HG03521 (cell line): ENCODE measurements around the gene FAM81A.

ENCODE experiments used
- ATAC-seq: cut with Tn5 transposase; IDR thresholded peaks from one replicate; pipeline ENCODE4 v1.9.1; 2021; ENCODE audit warnings: mild to moderate bottlenecking, moderate library complexity; ENCODE audit not compliant: unreplicated experiment

Gene FAM81A

GRCh38 chr15:59537403-59537802 lies 99.4 kb downstream of the FAM81A start:
- ATAC-seq: no peak

- ATAC-seq: no peak
Measured at GRCh38 chr15:59538494-59538893, 100.5 kb downstream of the FAM81A start.

DNA sequence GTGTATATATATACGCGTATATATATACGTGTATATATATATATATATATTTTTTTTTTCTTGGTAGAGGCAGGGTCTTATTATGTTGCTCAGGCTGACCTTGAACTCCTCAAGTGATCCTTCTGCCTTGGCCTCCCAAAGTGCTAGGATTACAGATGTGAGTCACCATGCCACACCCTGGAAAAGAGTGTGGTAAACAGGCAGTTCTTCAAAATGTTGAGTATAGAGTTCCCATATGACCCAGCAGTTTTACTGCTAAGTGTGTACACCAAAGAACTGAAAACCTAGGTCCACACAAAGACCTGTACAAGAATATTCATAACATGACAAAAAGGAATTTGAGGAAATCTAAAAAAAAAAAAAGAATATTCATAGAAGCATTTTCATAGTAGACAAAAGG lies 101.8 kb downstream of the FAM81A start:
- no peak for ATAC-seq

DNA sequence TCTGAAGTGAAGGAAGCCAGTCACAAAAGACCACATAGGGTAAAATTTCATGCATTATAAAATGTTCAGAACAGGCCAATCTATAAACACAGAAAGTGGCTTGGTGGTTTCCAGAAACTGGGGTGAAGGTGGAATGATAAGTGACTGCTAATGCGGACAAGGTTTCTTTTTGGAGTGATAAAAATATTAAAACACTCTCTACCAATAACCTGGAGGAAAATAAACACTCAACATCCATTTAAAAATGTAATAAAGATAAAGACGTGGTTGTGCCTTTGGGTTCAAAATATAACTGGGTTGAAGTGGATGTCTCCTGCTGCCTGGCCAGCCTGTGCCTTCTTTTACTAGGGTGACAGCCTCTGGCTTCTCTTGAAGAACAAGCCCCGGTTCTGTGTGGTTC lies 102.7 kb downstream of the FAM81A start:
- ATAC-seq: no peak

DNA sequence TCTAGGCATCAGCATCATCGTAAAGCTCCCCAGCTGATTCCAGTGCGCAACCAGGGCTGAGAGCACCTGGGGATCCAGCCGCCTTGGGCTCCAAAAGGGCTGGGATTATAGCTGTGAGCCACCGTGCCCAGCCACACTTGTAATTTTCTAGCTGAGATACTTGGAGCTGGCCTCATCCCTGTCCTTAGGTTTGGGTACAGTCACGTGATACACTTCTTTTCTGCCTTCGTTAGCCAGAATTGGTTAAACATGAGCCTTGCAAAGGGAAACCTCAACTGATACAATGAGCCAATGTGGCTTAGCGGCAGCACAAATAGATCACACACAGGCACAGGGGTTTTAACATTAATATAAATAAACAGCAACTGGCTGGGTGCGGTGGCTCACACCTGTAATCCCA lies 103.8 kb downstream of the FAM81A start:
- no peak for ATAC-seq

GRCh38 chr15:59543721-59544547 lies 105.9 kb downstream of the FAM81A start:
- peak; percentile 57 for ATAC-seq

GRCh38 chr15:59545573-59545972 lies 107.6 kb downstream of the FAM81A start:
- ATAC-seq: no peak

GRCh38 chr15:59548501-59549226 lies 110.7 kb downstream of the FAM81A start:
- no peak for ATAC-seq

GRCh38 chr15:59549301-59550185 lies 111.6 kb downstream of the FAM81A start:
- no peak for ATAC-seq

DNA sequence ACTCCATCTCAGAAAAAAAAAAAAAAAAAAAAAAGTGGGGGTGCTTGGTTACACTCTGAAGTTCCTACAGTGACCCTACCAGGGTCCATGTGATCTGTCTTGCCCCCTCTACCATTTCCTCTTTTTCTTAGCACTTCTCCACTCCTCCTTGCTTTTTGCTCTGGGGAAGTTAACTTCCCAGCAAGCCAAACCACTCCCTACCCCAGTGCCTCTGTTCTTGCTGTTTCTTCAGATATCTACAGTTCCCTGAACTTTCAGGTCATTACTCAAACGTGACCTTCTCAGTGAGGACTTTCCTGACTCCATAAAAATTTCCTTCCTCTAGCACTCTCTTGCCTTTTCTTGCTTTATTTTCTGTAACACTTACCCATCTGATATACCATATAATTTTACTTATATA lies 112.5 kb downstream of the FAM81A start:
- no peak for ATAC-seq

GRCh38 chr15:59550956-59551355 lies 113.0 kb downstream of the FAM81A start:
- no peak for ATAC-seq

GRCh38 chr15:59553879-59554735 lies 116.1 kb downstream of the FAM81A start:
- ATAC-seq: no peak

DNA sequence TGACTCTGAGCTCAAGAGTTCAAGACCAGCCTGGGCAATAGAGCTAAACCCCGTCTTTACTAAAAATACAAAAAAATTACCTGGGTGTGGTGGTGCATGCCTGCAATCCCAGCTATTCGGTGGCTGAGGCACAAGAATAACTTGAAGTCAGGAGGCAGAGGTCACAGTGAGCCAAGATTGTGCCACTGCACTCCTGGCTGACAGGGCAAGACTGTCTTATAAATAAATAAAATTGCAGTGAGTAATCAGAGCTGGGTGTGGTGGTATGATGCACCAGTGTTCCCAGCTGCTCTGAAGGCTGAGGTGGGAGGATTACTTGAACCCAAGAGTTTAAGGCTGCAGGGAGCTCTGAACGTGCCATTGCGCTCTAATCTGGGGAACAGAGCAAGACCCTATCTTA lies 117.7 kb downstream of the FAM81A start:
- no peak for ATAC-seq

GRCh38 chr15:59556380-59556779 lies 118.4 kb downstream of the FAM81A start:
- no peak for ATAC-seq

GRCh38 chr15:59557581-59557980 lies 119.6 kb downstream of the FAM81A start:
- no peak for ATAC-seq

GRCh38 chr15:59558851-59559250 lies 120.9 kb downstream of the FAM81A start:
- ATAC-seq: no peak

DNA sequence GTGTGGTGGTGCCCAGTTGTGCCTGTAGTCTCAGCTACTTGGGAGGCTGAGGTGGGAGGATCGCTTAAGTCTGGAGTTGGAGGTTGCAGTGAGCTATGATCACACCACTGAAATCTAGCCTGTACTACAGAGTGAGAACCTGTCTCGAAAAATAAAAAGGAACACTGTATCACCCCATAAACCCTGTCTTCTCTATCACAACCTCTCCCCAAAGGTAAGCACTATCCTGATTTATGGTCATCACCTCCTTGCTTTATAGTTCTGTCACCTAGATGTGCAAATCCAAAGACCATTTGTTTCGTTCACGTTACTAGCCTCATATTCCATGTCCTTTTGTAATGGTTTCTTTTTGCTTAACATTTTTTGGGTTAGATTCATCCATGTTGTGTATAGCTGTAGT lies 123.6 kb downstream of the FAM81A start:
- no peak for ATAC-seq

DNA sequence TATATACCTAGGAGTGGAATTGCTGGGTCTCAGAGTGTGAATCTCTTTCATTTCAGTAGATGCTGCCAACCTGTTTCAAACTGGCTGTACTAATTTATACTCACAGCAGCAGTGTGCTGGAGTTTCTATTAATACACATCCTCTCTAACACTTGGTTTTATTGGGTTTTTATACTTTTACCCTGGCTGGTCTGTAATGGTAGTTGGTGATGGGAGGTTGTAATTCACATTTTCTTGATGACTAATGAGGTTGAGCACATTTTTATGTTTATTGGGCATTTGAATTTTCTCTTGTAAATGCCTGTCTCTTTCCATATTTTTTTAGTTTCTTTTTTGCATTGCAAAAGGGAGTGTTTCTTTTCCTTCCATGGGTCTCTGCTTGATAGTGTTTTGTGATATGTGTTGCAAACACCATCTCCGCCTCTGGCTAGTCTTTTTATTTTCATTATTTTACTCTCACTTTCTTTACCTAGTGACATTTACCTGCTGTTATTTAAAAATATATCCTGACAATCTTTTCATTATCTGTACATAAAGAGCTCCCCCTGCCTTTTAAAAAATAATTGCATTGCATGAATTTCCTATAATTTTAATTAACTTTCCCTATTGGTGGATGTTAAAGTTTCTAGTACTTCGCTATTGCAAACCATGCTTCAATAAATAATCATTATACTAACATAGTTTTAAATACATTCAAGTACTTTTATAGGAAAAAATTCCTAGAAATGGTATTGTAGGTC lies 124.6 kb downstream of the FAM81A start:
- no peak for ATAC-seq

DNA sequence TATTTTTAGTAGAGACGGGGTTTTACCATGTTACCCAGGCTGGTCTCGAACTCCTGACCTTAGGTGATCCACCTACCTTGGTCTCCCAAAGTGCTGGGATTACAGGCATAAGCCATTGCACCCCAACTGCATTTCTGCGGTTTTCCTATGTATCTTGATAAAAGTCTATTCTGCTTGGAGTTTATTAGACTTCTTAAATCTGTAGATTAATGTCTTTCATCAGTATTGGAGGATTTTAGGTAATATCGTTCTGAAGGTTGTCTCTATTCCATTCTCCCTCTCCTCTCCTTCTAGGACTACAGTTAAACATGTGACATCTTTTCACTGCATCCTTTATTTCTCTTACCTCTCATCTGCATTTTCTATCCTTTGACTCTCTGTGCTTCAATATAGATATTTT lies 127.3 kb downstream of the FAM81A start:
- ATAC-seq: no peak

DNA sequence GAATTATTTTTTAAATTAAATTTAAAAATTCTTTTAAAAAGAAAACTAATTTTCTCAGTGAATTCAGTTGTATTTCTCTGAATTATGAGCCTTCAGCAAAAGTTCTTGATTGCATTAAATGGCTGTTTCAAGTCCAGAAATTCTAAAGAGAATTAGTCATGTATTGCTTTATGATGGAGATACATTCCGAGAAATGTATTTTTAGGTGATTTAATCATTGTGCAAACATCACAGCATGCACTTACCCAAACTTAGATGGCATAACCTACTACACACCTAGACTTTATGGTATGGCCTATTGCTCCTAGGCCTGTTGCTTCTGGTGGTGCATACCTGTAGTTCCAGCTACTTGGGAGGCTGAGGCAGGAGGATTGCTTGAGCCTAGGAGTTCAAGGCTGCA lies 129.3 kb downstream of the FAM81A start:
- ATAC-seq: no peak
